ENCODE measurements around the gene PRKG1.

GRCh38 chr10:51986516-51986915 is 912.2 kb downstream of the PRKG1 start:
- TF ChIP-seq EZH2 (IDR thresholded peaks at IDR 0.05), result no peak
- no peak for TF ChIP-seq CTCF (IDR thresholded peaks at IDR 0.05)
